ENCODE results near the gene TIAM2. TPM values are rescaled to one million over a fixed set of nuclear protein-coding genes. Genes with fewer than 3 reads are reported as not detected.

The TIAM2 gene
- total RNA-seq, 4 donors from 2014 or later, result 4.8 to 11.4 (median 6.7) TPM

GRCh38 chr6:155185544-155185943 lies 190.4 kb downstream of the TIAM2 start:
- no peak for TF ChIP-seq POLR2AphosphoS5 (IDR thresholded peaks at IDR 0.05)
- no peak for TF ChIP-seq EP300 (IDR thresholded peaks at IDR 0.05)
- TF ChIP-seq POLR2A (IDR thresholded peaks at IDR 0.05), result no peak
- TF ChIP-seq CTCF (IDR thresholded peaks at IDR 0.05), result no peak
- Histone ChIP-seq H3K36me3 (no peaks in the 10 kb centered on the region), H3K9me3 (no peaks in the 10 kb centered on the region), H3K27me3 (no peaks in the 10 kb centered on the region), H3K4me3 (no peak overlapping the region), H3K27ac (no peak overlapping the region), H3K4me1 (peaks cover 30% of the 10 kb centered on the region)
- WGBS, result 65% methylated on average over 6 of the region's 6 CpGs
- no peak for DNase-seq (ENCODE audit: low spot score in 2 of 2)

DNA sequence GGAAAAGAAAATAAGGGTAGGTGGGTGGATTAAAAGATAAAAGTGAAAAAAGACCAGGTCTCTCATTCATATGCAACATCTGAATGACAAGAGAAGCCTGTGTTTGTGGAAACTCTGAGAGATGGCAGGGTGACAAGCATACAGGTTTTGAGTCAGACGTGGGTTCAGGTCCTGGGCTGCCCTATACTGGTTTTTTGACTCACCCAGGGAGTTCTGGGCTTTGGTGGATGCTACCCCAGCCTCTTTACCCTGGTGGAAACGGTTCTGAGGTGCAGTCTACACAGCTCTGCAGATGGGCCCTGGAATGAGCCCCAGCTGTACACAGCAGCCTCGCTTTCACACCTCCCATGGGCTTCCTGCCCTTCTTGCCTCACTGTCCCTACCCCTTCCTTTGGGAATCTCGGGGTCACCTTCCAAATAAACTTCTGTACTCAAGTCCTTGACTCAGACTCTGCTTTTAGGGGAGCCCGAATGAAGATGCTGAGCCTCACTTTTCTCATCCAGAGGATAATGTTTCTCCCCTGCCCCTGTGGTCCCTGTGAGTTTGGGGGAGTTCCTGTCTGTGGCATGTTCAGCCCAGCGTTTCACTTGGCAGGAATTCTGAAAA lies 191.0 kb downstream of the TIAM2 start:
- 63% methylated on average over 6 of the region's 6 CpGs for WGBS
- Histone ChIP-seq H3K4me3 (no peak overlapping the region), H3K27ac (no peak overlapping the region), H3K36me3 (no peaks in the 10 kb centered on the region), H3K27me3 (no peaks in the 10 kb centered on the region), H3K4me1 (peaks cover 30% of the 10 kb centered on the region), H3K9me3 (no peaks in the 10 kb centered on the region)
- no peak for DNase-seq (ENCODE audit: low spot score in 2 of 2)
- TF ChIP-seq CTCF (IDR thresholded peaks at IDR 0.05) (no peak), EP300 (IDR thresholded peaks at IDR 0.05) (no peak), POLR2A (IDR thresholded peaks at IDR 0.05) (no peak), POLR2AphosphoS5 (IDR thresholded peaks at IDR 0.05) (no peak)

DNA sequence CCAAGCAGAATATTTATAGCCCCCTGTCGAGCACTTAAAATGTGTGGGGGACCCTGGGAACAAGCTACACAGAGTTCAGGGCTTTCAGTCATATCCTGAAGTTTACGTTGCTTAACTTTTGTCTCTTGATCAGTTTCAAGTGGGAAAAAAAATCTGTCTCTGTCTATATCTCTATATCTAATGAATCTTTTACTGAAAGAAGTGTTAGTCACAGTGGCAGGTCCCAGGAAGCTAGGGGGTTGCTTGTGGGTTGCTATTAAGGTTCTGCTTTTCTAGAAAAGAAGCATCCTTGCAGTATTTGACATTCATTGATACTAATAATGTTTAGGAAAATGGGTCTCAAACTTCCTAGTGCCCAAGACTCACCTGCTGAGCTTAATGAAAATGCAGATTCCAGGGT lies 192.0 kb downstream of the TIAM2 start:
- Histone ChIP-seq H3K27ac (no peak overlapping the region), H3K4me1 (peaks cover 30% of the 10 kb centered on the region), H3K27me3 (no peaks in the 10 kb centered on the region), H3K9me3 (no peaks in the 10 kb centered on the region), H3K36me3 (no peaks in the 10 kb centered on the region), H3K4me3 (no peak overlapping the region)
- 55% methylated on average over 2 of the region's 2 CpGs for WGBS
- TF ChIP-seq POLR2AphosphoS5 (IDR thresholded peaks at IDR 0.05), result no peak
- TF ChIP-seq POLR2A (IDR thresholded peaks at IDR 0.05), result no peak
- TF ChIP-seq EP300 (IDR thresholded peaks at IDR 0.05), result no peak
- TF ChIP-seq CTCF (IDR thresholded peaks at IDR 0.05), result no peak
- no peak for DNase-seq (ENCODE audit: low spot score in 2 of 2)

DNA sequence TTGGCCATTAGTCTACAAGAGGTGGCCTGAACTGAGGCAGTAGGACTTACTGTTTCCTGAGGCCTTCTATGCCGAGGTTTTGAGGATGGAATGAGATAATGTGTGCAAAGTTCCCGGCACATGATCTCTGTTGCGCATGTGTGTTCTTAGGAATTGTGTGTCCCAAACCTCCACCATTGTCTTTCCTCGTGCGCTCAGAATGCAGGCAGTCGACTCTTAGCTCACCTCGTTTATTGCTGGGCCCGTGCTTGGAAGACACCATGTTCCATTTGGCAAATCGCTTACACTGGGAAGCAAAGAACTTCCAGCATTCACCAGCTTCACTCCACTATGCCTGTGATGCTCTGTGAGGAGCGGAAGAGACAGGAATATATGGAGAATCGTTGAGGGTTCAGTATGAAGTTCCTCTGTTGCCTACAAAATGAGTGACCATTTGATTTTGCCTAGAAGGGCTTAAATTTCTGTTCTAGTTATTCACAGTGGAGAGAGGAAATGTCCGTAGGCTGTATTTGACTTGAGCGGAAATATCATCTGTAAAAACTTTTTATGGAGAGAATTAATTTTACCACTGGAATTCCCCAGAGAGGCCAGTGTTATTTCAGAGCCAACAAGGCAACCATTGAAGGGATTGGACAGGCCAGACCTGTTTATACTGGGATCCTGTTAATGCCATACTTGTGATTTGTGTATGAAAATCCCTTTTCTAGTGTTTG lies 193.0 kb downstream of the TIAM2 start:
- Histone ChIP-seq H3K9me3 (no peaks in the 10 kb centered on the region), H3K4me3 (no peak overlapping the region), H3K36me3 (no peaks in the 10 kb centered on the region), H3K4me1 (peaks cover 30% of the 10 kb centered on the region), H3K27me3 (no peaks in the 10 kb centered on the region), H3K27ac (peak overlapping the region; percentile 4)
- no peak for DNase-seq (ENCODE audit: low spot score in 2 of 2)
- WGBS, result 86% methylated on average over 13 of the region's 13 CpGs
- TF ChIP-seq POLR2AphosphoS5 (IDR thresholded peaks at IDR 0.05) (no peak), EP300 (IDR thresholded peaks at IDR 0.05) (no peak), CTCF (IDR thresholded peaks at IDR 0.05) (no peak), POLR2A (IDR thresholded peaks at IDR 0.05) (no peak)

DNA sequence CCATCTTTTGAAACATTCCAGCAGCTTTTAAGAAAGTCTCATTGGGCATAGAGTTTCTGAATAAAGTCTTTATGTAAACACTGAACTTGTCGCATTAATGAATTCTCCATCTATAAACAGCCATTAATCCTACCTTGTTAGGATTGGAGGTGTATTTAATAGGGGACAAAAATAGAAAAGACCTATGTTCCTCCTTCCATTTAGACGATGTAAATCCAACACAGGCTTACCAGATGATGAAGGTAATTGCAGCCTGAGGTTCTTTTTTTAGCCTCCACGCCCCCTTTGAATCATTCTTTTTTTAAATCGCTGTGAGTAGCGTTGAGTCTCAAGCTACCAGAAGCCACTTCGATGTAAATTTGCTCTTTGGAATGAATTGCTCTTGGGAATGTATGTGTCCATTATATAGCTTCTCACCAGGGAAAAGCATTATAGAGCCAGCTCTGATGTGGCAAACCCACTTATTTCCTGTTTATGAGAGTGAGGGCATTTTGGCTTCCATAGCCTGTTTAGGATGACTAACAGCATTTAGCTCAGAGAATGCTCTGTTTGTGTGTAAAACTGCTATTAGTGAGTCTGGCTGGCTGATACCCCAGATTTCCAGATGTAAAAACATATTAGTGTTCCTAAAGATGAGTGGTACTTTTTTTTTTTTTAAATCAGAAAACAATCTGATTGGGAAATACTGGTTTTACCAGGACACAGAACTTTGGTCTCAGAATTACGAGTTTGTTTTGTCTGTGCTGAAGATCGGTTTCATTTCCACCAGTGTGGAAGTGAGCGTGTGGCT lies 193.8 kb downstream of the TIAM2 start:
- 34% methylated on average over 9 of the region's 9 CpGs for WGBS
- TF ChIP-seq POLR2A (IDR thresholded peaks at IDR 0.05) (no peak), CTCF (IDR thresholded peaks at IDR 0.05) (no peak), POLR2AphosphoS5 (IDR thresholded peaks at IDR 0.05) (no peak), EP300 (IDR thresholded peaks at IDR 0.05) (no peak)
- no peak for DNase-seq (ENCODE audit: low spot score in 2 of 2)
- H3K4me1 ChIP-seq, result peaks cover 30% of the 10 kb centered on the region
- H3K9me3 ChIP-seq, result no peaks in the 10 kb centered on the region
- H3K27me3 ChIP-seq, result no peaks in the 10 kb centered on the region
- no peak overlapping the region for H3K4me3 ChIP-seq
- peak overlapping the region; percentile 4 for H3K27ac ChIP-seq
- H3K36me3 ChIP-seq, result no peaks in the 10 kb centered on the region
